GM06990 (cell line): ENCODE results near the gene FKBP2.

Source experiments
- DNase-seq: peaks from one replicate; pipeline ENCODE4 v3.0.0-alpha.2; 2011; ENCODE audit not compliant: insufficient read length; ENCODE audit errors: extremely low read depth
- H3K27me3 ChIP-seq: replicated peaks from 2 replicates; pipeline ENCODE4 v1.6.0; 2011; ENCODE audit warnings: low read length; ENCODE audit not compliant: control insufficient read depth, insufficient read depth
- H3K36me3 ChIP-seq: 2 replicates; pipeline ENCODE4 v1.5.1; 2011; ENCODE audit warnings: low read length; ENCODE audit not compliant: control insufficient read depth, insufficient read depth
- H3K4me3 ChIP-seq: replicated peaks from 2 replicates; pipeline ENCODE4 v1.5.1; 2011; ENCODE audit warnings: low read depth, mild to moderate bottlenecking, control low read depth, low read length
- TF ChIP-seq, protein P1 (sequence below): IDR thresholded peaks from 2 replicates; pipeline ENCODE4 v1.5.1; 2011; ENCODE audit warnings: low read length, control low read depth, mild to moderate bottlenecking, inconsistent platforms; ENCODE audit not compliant: insufficient read depth, poor library complexity, severe bottlenecking

FKBP2 gene

DNA sequence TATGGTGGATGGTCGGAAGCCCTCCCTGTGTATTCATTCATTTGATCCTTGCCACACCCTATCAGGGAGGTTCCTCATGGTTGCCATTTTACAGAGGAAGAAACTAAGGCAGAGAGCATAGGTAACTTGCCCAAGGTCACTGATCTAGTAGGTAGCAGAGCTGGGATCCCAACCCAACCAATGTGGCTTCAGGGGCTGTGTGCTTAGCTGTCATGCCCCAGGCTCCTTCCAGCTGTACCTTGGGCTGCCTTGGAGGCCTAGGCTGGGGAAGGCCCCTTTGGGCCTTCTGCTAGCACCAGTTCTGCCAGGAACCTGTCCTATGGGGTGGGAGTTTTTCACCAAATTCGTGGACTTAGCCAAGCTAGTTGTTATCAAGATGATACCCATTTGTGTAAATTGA lies 34.9 kb downstream of the FKBP2 start:
- TF ChIP-seq, protein P1, sequence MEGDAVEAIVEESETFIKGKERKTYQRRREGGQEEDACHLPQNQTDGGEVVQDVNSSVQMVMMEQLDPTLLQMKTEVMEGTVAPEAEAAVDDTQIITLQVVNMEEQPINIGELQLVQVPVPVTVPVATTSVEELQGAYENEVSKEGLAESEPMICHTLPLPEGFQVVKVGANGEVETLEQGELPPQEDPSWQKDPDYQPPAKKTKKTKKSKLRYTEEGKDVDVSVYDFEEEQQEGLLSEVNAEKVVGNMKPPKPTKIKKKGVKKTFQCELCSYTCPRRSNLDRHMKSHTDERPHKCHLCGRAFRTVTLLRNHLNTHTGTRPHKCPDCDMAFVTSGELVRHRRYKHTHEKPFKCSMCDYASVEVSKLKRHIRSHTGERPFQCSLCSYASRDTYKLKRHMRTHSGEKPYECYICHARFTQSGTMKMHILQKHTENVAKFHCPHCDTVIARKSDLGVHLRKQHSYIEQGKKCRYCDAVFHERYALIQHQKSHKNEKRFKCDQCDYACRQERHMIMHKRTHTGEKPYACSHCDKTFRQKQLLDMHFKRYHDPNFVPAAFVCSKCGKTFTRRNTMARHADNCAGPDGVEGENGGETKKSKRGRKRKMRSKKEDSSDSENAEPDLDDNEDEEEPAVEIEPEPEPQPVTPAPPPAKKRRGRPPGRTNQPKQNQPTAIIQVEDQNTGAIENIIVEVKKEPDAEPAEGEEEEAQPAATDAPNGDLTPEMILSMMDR: no peak
- no peaks in the 10 kb centered on the region for H3K27me3 ChIP-seq
- DNase-seq: no peak
- H3K36me3 ChIP-seq: peaks cover 12% of the 10 kb centered on the region
- no peak overlapping the region for H3K4me3 ChIP-seq

- H3K4me3 ChIP-seq: no peak overlapping the region
- peak; percentile 2 for DNase-seq
- no peaks in the 10 kb centered on the region for H3K27me3 ChIP-seq
- TF ChIP-seq, protein P1: no peak
- H3K36me3 ChIP-seq: peaks cover 12% of the 10 kb centered on the region
Observed at GRCh38 chr11:64276653-64277431, 35.9 kb downstream of the FKBP2 start.

- Histone ChIP-seq H3K4me3 (no peak overlapping the region), H3K36me3 (peaks cover 14% of the 10 kb centered on the region), H3K27me3 (no peaks in the 10 kb centered on the region)
- DNase-seq: peak; percentile 0
- TF ChIP-seq, protein P1: no peak
Observed at GRCh38 chr11:64278576-64279190, 37.8 kb downstream of the FKBP2 start.

GRCh38 chr11:64281957-64282770 lies 41.3 kb downstream of the FKBP2 start:
- DNase-seq: no peak
- no peak overlapping the region for H3K4me3 ChIP-seq
- H3K27me3 ChIP-seq: no peaks in the 10 kb centered on the region
- TF ChIP-seq, protein P1: no peak
- H3K36me3 ChIP-seq: peaks cover 10% of the 10 kb centered on the region

DNA sequence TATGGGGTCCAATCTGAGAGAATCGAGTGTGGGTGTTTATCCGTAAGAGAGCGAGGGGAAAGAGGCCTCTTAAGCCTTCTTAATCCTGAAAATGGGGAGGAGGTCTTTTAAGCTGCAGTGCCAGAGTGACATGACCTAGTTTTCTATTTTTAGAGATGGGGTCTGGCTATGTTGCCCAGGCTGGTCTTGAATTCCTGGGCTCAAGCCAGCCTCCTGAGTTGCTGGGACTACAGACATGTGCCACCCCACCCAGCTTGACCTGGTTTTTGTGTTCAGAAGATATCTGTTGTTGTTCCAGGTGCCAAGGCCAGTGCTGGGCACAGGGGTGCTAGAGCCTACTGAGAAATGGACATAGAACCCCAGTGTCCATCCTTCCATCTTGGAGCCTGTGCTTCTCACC lies 42.2 kb downstream of the FKBP2 start:
- H3K27me3 ChIP-seq: no peaks in the 10 kb centered on the region
- H3K36me3 ChIP-seq: peaks cover 8% of the 10 kb centered on the region
- no peak overlapping the region for H3K4me3 ChIP-seq
- TF ChIP-seq, protein P1: no peak
- DNase-seq: no peak
